ENCODE results near the gene FLACC1. TPM values are rescaled to one million over a fixed set of nuclear protein-coding genes. Genes with fewer than 3 reads are reported as not detected.

The FLACC1 gene
- polyA plus RNA-seq, 1 donor (not counting 4 experiments of a cell fraction or from before 2014, with no cell fraction given), result 0.43 TPM

- Histone ChIP-seq H3K9me3 (ENCODE audit: control insufficient read depth, low read depth, low read length) (no peaks in the 10 kb centered on the region), H4K20me1 (ENCODE audit: control insufficient read depth, extremely low read depth, insufficient read depth, low read length) (no peaks in the 10 kb centered on the region), H2AFZ (ENCODE audit: control insufficient read depth, low read length) (no peak overlapping the region), H3K4me2 (ENCODE audit: control insufficient read depth, extremely low read depth, insufficient read depth, low read depth, low read length) (no peak overlapping the region), H3K9ac (ENCODE audit: control insufficient read depth, extremely low read depth, insufficient read depth, low read length) (no peak overlapping the region), H3K4me1 (ENCODE audit: control insufficient read depth, extremely low read depth, insufficient read depth, low read length) (no peaks in the 10 kb centered on the region), H3K9me1 (ENCODE audit: control insufficient read depth, extremely low read depth, insufficient read depth, low read length) (no peaks in the 10 kb centered on the region), H3K36me3 (ENCODE audit: control insufficient read depth in 2 of 2, extremely low read depth in 1 of 2, insufficient read depth in 2 of 2, low read length in 2 of 2) (no peaks in the 10 kb centered on the region), H3K79me2 (ENCODE audit: control insufficient read depth, insufficient read depth, low read length) (no peaks in the 10 kb centered on the region), H3K4me3 (ENCODE audit: control insufficient read depth in 2 of 3, extremely low read depth in 1 of 3, insufficient read depth in 2 of 3, low read depth in 1 of 3, low read length in 3 of 3) (no peak overlapping the region), H3K27me3 (ENCODE audit: control insufficient read depth, extremely low read depth, insufficient read depth, low read length) (no peaks in the 10 kb centered on the region), H3K27ac (ENCODE audit: control insufficient read depth, insufficient read depth, low read length) (no peak overlapping the region)
- dilution Hi-C loops (cut with MboI; ENCODE audit: extremely low pct_ligation_motif_present, low sequenced_read_pairs), result no loop called here
- DNase-seq (ENCODE audit: low read depth, low spot score), result no peak
- TF ChIP-seq CTCF (optimal IDR thresholded peaks at IDR 0.05 in 1 of 3, IDR thresholded peaks at IDR 0.05 in 1 of 3, conservative IDR thresholded peaks at IDR 0.05 in 1 of 3; ENCODE audit: extremely low read depth in 1 of 3, insufficient read depth in 2 of 3, low read length in 3 of 3) (no peak), EZH2 (IDR thresholded peaks at IDR 0.05; ENCODE audit: low read length) (no peak)
- FAIRE-seq, result no peak
Measured at GRCh38 chr2:201322772-201323171, 34.4 kb downstream of the FLACC1 start.

GRCh38 chr2:201320701-201321100 is 36.4 kb downstream of the FLACC1 start:
- H3K4me3 ChIP-seq (ENCODE audit: control insufficient read depth in 2 of 3, extremely low read depth in 1 of 3, insufficient read depth in 2 of 3, low read depth in 1 of 3, low read length in 3 of 3), result no peak overlapping the region
- dilution Hi-C loops (cut with MboI; ENCODE audit: extremely low pct_ligation_motif_present, low sequenced_read_pairs), result no loop called here

More at GRCh38 chr2:201320701-201321100, 36.4 kb downstream of the FLACC1 start:
- Histone ChIP-seq H3K79me2 (ENCODE audit: control insufficient read depth, insufficient read depth, low read length) (no peaks in the 10 kb centered on the region), H3K4me1 (ENCODE audit: control insufficient read depth, extremely low read depth, insufficient read depth, low read length) (no peaks in the 10 kb centered on the region), H3K36me3 (ENCODE audit: control insufficient read depth in 2 of 2, extremely low read depth in 1 of 2, insufficient read depth in 2 of 2, low read length in 2 of 2) (no peaks in the 10 kb centered on the region), H2AFZ (ENCODE audit: control insufficient read depth, low read length) (no peak overlapping the region), H3K9me3 (ENCODE audit: control insufficient read depth, low read depth, low read length) (no peaks in the 10 kb centered on the region), H3K27ac (ENCODE audit: control insufficient read depth, insufficient read depth, low read length) (no peak overlapping the region), H3K27me3 (ENCODE audit: control insufficient read depth, extremely low read depth, insufficient read depth, low read length) (no peaks in the 10 kb centered on the region), H4K20me1 (ENCODE audit: control insufficient read depth, extremely low read depth, insufficient read depth, low read length) (no peaks in the 10 kb centered on the region), H3K4me2 (ENCODE audit: control insufficient read depth, extremely low read depth, insufficient read depth, low read depth, low read length) (no peak overlapping the region), H3K9me1 (ENCODE audit: control insufficient read depth, extremely low read depth, insufficient read depth, low read length) (no peaks in the 10 kb centered on the region), H3K9ac (ENCODE audit: control insufficient read depth, extremely low read depth, insufficient read depth, low read length) (no peak overlapping the region)
- DNase-seq (ENCODE audit: low read depth, low spot score) (no peak), FAIRE-seq (no peak)
- TF ChIP-seq EZH2 (IDR thresholded peaks at IDR 0.05; ENCODE audit: low read length) (no peak), CTCF (optimal IDR thresholded peaks at IDR 0.05 in 1 of 3, IDR thresholded peaks at IDR 0.05 in 1 of 3, conservative IDR thresholded peaks at IDR 0.05 in 1 of 3; ENCODE audit: extremely low read depth in 1 of 3, insufficient read depth in 2 of 3, low read length in 3 of 3) (no peak)

Data from keratinocyte (primary cell).